Measurements from ENCODE around the gene IRF7. TPM values are rescaled to one million over a fixed set of nuclear protein-coding genes. Genes with fewer than 3 reads are reported as not detected.
A peak's percentile ranks its signal among the peaks of the same experiment; 100 is the strongest.

The IRF7 gene
- total RNA-seq, 6 experiments from 2014 or later: 27.3 to 72.8 (median 47.7) TPM

DNA sequence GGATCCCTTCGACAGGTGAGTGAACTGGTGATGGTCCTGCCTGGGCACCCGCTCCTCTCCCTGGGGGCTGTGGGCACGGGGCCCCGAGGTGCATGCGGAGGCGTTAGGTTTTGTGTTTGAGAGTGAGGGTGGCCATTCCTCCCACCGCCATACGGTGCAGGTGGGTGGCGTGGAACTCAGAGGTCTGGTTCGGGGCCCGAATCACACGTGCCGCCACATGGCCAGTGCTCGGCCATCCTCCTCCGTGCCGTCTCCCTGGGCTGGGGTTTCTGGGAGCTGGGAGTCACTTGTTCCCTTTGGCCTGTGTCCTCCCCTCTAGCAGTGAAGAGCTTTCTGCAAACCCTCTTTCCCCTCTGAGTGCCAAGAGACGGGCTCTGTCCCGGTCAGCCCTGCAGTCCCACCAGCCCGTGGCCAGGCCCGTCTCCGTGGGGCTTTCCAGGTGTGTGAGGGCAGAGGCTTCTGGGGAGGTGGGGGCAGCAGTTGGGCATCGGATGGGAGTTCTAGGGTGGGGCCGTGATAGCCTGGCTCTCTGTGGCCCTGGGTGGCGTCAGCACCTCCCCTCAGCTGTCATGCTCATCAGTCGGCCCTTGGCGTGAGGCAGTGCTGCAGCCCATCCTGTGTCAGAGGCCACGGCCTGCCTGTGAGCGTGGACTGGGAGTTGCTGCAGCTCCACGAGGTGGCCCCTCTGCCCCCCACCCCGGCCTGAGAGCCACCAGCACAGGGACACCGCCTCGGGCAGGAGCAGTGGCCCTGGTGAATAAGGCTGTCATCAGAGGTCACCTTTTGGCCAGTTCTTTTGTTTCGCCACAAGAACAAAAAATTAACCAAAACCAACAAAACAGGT lies 10.2 kb downstream of the IRF7 start:
- H3K9me3 ChIP-seq: no peaks in the 10 kb centered on the region
- intact Hi-C loops (cut with DNase I): no loop called here
- H3K27me3 ChIP-seq: no peaks in the 10 kb centered on the region
- H3K4me1 ChIP-seq: peaks cover 0 to 29% (median 15%) of the 10 kb centered on the region in 4 donors
- no peak overlapping the region for H3K4me3 ChIP-seq
- ATAC-seq (peak in 2 of 4 donors; percentile 1 to 2), DNase-seq (peak in 1 of 3 donors; percentile 58)
- WGBS (ENCODE audit: insufficient coverage, low coverage, low lambda C conversion rate, missing lambda C conversion rate): 46% methylated on average over 2 of the region's 33 CpGs
- peaks cover 1 to 91% (median 52%) of the 10 kb centered on the region in 4 donors for H3K36me3 ChIP-seq
- peak overlapping the region in 1 of 3 donors; percentile 55 for H3K27ac ChIP-seq
- TF ChIP-seq POLR2A (IDR thresholded peaks at IDR 0.05): no peak
- TF ChIP-seq, protein P1, sequence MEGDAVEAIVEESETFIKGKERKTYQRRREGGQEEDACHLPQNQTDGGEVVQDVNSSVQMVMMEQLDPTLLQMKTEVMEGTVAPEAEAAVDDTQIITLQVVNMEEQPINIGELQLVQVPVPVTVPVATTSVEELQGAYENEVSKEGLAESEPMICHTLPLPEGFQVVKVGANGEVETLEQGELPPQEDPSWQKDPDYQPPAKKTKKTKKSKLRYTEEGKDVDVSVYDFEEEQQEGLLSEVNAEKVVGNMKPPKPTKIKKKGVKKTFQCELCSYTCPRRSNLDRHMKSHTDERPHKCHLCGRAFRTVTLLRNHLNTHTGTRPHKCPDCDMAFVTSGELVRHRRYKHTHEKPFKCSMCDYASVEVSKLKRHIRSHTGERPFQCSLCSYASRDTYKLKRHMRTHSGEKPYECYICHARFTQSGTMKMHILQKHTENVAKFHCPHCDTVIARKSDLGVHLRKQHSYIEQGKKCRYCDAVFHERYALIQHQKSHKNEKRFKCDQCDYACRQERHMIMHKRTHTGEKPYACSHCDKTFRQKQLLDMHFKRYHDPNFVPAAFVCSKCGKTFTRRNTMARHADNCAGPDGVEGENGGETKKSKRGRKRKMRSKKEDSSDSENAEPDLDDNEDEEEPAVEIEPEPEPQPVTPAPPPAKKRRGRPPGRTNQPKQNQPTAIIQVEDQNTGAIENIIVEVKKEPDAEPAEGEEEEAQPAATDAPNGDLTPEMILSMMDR (IDR thresholded peaks at IDR 0.05): no peak

GRCh38 chr11:603154-603553 lies 12.6 kb downstream of the IRF7 start:
- TF ChIP-seq POLR2A (IDR thresholded peaks at IDR 0.05): no peak
- TF ChIP-seq, protein P1 (IDR thresholded peaks at IDR 0.05): no peak
- H3K27ac ChIP-seq: no peak overlapping the region
- DNase-seq: no peak
- no peaks in the 10 kb centered on the region for H3K9me3 ChIP-seq
- 67% methylated on average over 11 of the region's 13 CpGs for WGBS (ENCODE audit: insufficient coverage, low coverage, low lambda C conversion rate, missing lambda C conversion rate)
- H3K4me1 ChIP-seq: peaks cover 0 to 24% (median 12%) of the 10 kb centered on the region in 4 donors
- H3K4me3 ChIP-seq: no peak overlapping the region
- no peaks in the 10 kb centered on the region for H3K27me3 ChIP-seq
- ATAC-seq: peak in 3 of 4 donors; percentile 4 to 48 (median 10)
- peaks cover 0 to 90% (median 53%) of the 10 kb centered on the region in 4 donors for H3K36me3 ChIP-seq
- intact Hi-C loops (cut with DNase I): no loop called here

DNA sequence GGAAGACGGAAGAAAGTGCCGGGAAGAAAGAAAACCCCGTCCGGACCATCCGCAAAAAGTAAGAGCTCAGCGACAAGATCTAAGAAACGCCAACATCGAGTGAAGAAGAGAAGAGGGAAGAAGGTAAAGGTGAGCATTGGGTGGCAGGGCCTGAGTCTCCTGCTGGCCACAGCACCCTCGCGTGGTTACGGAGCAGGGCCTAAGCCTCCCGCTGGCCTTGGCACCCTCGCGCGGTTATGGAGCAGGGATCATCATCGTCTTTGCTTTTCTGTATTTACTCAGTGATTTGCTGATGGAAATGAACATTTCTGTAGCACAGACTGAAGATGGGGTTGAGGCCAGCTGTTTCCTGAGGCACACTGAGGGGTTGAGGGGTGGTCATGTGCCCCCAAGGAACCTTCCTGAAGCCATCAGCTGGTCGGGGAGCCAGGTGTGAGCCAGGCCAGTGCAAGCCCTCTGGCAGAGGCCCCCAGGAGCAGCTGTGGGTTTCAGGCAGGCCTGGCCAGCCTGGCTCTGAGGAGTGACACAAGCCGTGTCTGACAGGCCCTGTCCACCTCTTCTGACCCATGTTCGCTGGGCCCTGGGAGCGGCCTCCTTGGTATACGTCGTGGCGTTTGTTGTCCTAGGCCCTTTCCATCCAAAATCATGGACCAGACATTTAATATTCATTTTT lies 14.0 kb downstream of the IRF7 start:
- H3K4me3 ChIP-seq: no peak overlapping the region
- no peaks in the 10 kb centered on the region for H3K9me3 ChIP-seq
- intact Hi-C loops (cut with DNase I): no loop called here
- H3K4me1 ChIP-seq: peaks cover 0 to 17% (median 5%) of the 10 kb centered on the region in 4 donors
- no peak for TF ChIP-seq POLR2A (IDR thresholded peaks at IDR 0.05)
- TF ChIP-seq, protein P1 (IDR thresholded peaks at IDR 0.05): no peak
- no peak overlapping the region for H3K27ac ChIP-seq
- DNase-seq (no peak), ATAC-seq (no peak)
- 94% methylated on average over 10 of the region's 23 CpGs for WGBS (ENCODE audit: insufficient coverage, low coverage, low lambda C conversion rate, missing lambda C conversion rate)
- H3K27me3 ChIP-seq: no peaks in the 10 kb centered on the region
- peaks cover 0 to 90% (median 50%) of the 10 kb centered on the region in 4 donors for H3K36me3 ChIP-seq

DNA sequence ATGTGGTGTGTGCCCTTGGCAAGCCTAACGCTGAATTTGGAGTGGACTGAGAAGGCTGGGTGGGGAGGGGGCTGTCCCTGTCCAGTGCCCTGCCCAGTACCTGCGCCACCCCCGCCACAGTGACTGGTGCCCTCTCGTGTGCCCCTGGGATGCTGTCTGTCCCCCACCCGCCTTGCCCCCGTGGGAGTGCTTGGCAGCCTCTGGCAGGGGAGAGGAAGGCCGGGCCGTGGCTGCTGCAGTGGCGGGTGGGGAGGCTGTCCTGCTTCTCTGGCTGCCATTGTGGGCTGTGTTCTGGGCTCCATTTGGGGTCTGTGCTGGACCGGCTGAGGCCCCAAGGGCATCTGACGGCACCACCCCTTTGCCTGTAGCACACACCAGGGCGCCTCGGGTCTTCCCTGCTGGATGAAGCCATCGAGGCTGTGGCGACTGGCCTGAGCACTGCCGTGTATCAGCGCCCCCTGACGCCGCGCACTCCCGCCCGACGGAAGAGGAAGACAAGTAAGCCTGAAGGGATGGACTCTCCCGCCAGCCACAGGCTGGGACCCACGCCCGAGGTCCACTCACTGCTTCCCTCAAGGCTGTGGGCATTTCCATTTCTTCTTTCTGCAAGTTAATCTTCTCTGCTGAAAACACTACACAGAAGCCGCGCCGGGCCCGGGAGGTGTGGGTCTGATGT lies 17.6 kb downstream of the IRF7 start:
- Histone ChIP-seq H3K4me1 (peaks cover 0 to 5% (median 2%) of the 10 kb centered on the region in 4 donors), H3K27ac (no peak overlapping the region), H3K9me3 (no peaks in the 10 kb centered on the region), H3K36me3 (peaks cover 0 to 89% (median 39%) of the 10 kb centered on the region in 4 donors), H3K4me3 (no peak overlapping the region), H3K27me3 (no peaks in the 10 kb centered on the region)
- intact Hi-C loops (cut with DNase I): no loop called here
- peak in 1 of 4 donors; percentile 3 for ATAC-seq
- no peak for DNase-seq
- 88% methylated on average over 6 of the region's 30 CpGs for WGBS (ENCODE audit: insufficient coverage, low coverage, low lambda C conversion rate, missing lambda C conversion rate)
- TF ChIP-seq, protein P1 (IDR thresholded peaks at IDR 0.05): no peak
- TF ChIP-seq POLR2A (IDR thresholded peaks at IDR 0.05): no peak
